SW 1271 (cell line): ENCODE data around the gene SNX25.
"Not testable (repeated sequence)": the region's sequence is repeated elsewhere in the genome, so short reads cannot be mapped to it uniquely, and the experiment has no call there.

ENCODE experiments used
- DNase-seq, 2 experiments: peaks; one replicate each; lab custom pipeline; 2025; lab: John Stamatoyannopoulos, UW

SNX25 gene

DNA sequence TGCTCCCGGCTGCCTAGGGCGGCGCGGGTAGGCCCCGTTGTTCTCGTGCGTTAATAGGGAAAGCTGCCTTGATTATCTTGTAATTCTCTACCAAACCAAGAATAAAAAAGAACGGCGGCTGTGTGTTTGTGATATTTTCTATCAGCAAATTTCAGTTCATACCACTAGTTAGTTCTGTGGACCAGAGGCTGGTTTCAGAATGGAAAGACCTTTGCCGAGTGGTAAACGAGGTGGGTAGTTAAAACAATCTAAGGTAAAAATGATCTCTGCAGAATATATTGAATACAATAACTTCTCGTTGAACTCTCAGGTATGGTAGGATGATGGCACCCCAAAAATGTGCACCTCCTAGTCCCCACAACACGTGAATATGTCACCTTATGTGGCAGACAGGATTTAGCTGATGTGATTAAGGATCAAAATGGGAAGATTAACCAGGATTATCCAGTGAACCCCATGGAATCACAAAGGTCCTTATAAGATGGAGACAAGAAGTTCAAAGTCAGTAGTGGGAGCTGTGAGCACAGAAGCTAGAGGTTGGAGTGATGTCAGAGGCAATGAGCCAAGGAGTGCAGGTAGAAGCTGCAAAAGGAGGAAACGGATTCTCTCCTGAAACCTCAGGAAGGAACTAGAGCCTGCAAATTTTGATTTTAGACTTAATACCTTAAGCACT is 5.0 kb upstream of the SNX25 start:
- DNase-seq = no peak

DNA sequence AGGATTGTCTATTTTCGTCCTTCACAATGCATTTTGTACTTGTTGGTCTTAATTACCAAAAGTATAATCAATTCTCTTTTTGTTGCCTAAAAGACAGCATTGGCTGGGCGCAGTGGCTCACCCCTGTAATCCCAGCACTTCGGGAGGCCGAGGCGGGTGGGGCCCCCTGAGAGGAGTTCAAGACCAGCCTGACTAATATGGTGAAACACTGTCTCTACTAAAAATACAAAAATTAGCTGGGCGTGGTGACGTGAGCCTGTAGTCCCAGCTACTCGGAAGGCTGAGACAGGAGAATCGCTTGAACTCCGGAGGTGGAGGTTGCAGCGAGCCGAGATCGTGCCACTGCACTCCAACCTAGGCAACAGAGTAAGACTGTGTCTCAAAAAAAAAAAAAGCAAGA is 4.3 kb upstream of the SNX25 start:
- not testable (repeated sequence) for DNase-seq

GRCh38 chr4:185205697-185206342 is 3.6 kb upstream of the SNX25 start:
- no peak for DNase-seq

DNA sequence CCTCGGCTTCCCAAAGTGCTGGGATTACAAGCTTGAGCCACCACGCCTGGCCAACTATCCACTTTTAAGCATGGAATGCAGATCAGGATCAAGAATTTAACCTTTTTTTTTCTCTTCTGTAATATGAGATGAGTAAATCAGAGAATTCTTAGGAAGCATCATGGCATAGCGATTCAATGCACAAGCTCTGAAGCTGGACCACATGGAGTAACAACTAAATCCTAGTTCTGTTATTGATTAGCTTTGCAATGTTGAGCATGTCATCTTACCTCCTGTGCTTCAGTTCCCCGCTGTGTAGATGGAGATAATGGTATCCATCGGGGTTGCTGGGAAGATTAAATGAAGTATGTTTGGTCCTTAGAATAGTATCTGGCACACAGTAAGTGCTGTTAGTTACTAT is 1.9 kb upstream of the SNX25 start:
- no peak for DNase-seq

DNA sequence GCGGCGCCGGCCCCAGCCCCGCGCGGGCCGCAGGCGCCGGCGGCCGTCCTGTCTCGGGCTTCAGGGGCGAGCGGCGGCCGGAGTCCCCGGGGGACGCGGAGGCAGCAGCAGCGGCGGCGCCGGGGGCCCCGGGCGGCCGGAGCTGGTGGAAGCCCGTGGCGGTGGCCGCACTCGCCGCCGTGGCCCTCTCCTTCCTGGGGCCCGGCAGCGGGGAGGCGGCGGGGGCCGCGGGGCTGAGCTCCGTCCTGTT is 379 bp downstream of the SNX25 start:
- not testable (repeated sequence) for DNase-seq

GRCh38 chr4:185210102-185210981 is 944 bp downstream of the SNX25 start:
- DNase-seq = no peak

DNA sequence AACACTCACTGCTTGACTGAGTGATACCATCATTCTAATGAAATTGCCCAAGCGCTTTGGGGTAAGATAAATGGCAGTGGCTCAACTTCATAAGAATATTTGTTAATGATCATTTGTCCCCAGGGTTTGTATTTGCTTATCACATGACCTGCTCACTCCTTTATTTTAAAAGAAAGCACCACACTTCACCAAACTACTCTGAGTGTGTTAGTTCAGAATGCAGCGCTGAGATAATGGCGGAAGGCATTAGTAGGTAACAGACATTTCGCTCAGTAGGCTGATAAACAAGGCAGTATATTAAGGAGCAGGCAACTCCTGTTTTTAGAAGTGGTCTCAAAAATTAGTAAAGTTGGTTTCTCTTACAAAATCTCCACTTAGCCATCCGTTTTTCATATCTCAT is 1.6 kb downstream of the SNX25 start:
- DNase-seq = no peak

DNA sequence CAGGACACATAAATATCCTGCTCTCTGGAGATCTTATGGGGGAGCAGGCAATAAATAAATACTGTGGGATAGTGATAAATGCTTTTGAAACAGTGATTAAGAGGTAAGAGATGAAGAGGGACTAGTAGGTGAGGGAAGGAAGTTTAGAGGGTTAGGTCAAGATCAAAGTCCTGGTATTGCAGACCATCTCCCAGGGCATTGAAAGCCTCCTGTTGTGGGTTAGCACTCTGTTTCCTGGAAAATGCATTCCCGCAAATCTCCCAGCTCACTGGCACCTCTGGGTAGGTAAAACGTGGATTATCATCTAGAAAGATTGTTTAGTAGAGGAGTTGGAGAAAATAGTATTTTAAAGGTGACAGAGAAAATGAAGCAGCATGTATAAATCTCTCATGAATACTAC is 2.2 kb downstream of the SNX25 start:
- DNase-seq = no peak

DNA sequence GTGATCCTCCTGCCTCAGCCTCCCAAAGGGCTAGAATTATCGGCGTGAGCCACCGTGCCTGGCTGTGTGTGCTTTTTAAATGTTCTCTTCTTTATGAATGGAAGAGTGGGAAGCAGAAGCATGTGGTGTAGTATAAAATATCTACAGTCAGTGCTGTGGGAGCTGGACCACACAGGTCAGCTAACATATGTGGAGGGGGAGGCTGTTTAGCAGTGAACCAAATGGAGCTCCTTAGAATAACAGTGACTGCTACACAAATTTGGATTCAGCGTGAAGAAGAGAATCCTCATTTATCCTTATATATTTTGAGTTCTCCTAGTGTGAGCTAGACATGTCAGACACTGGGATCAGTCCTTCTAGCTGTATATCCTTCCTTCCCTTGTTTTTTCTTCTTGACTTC is 3.2 kb downstream of the SNX25 start:
- no peak for DNase-seq

- no peak for DNase-seq
Observed at GRCh38 chr4:185213877-185214276, 4.5 kb downstream of the SNX25 start.

- no peak for DNase-seq
Observed at GRCh38 chr4:185215261-185215660, 5.9 kb downstream of the SNX25 start.

DNA sequence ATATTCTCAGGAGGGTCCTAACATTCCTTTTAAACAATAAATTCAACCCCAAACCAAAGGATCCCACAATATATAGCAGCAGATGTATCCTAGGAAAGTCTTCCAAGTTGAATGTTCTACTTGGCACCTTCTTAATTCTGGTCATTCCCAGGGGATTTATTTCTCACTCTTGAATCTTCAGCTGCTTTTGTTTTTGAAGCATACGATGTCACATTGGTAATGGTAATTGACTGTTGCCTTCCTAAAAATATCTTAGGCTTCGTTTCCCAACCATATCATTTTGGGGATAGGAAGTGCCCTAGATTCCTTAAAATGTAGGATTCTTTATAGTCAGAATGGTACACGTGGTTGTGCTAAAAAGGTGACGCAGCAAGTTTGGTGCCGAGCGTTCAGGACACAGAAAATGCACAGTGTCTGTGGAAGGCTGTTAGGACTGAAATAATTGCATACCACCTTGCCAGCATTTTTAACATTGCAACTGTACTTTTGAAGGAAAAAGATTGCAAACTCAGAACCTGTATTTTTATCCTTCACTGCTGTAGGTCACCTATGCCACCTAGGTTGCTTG is 8.1 kb downstream of the SNX25 start:
- no peak for DNase-seq

- DNase-seq = no peak
Observed at GRCh38 chr4:185218312-185218711, 8.9 kb downstream of the SNX25 start.

- DNase-seq = no peak
Observed at GRCh38 chr4:185219551-185220344, 10.3 kb downstream of the SNX25 start.

DNA sequence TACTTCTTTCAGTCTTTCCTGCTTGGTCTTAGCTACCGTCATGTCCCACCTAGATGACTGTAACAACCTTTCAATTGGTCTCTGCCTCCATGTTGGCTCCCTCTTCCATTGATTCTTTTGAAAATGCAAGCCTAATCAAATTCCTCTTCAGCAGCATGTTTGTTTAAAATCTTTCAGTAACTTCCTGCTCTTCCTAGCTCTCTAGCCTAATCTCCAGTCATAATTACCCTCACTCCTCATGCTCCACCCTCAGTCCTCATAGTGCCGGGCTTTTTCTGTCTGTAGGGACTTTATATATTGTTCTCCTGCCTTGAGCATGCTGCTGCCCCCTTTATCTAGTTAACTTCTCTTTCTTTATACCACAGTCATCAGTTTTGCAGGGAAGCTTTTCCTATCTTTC is 12.1 kb downstream of the SNX25 start:
- no peak for DNase-seq

DNA sequence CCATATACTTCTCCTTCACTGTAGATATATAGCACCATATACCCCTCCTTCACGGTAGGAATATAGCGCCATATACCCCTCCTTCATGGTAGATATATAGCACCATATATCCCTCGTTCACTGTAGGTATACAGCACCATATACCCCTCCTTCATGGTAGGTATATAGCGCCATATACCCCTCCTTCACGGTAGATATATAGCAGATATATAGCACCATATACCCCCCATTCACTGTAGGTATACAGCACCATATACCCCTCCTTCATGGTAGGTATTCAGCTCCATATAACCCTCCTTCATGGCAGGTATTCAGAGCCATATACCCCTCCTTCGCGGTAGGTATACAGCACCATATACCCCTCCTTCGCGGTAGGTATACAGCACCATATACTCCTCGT is 12.5 kb downstream of the SNX25 start:
- no peak for DNase-seq

- no peak for DNase-seq
Observed at GRCh38 chr4:185222598-185222997, 13.2 kb downstream of the SNX25 start.

DNA sequence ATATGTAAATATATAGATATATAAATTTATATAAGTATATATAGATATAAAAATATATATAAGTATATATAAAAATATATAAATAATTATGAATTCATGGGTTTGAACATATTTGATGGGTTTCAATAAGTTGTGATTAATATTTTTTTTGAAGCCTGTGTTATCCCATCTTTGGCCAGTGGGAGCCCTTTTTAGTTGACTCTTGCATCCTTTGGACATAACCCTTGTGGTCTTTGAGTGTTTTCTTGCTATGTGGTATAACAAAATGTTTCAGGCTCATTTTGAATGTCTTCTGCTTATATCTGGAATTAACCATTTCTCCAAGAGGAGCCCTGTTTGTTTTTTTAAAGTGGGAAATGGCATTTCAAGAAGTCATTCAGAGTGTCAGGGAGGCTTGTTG is 15.2 kb downstream of the SNX25 start:
- DNase-seq = no peak

GRCh38 chr4:185225940-185226339 is 16.5 kb downstream of the SNX25 start:
- no peak for DNase-seq

DNA sequence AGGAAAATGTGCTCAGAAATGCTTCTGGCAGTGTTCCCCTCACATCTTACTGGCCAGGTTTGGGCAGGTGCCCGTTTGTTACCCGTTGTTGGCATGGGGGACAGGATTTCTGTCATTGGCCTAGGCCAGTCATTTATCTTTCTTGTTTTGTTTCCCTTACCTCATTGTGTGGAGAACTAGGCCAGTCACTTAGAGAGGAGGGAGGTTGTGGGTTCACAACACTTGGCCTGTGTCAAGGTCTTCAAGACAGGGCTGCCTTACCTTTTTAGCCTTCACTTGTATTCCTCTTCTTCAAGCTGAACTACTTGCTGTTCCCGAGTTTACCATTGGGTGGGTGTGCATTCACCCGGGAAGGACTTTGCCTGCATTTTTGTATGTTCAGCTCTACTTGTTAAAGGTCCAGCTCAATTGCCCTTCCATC is 17.7 kb downstream of the SNX25 start:
- no peak for DNase-seq

DNA sequence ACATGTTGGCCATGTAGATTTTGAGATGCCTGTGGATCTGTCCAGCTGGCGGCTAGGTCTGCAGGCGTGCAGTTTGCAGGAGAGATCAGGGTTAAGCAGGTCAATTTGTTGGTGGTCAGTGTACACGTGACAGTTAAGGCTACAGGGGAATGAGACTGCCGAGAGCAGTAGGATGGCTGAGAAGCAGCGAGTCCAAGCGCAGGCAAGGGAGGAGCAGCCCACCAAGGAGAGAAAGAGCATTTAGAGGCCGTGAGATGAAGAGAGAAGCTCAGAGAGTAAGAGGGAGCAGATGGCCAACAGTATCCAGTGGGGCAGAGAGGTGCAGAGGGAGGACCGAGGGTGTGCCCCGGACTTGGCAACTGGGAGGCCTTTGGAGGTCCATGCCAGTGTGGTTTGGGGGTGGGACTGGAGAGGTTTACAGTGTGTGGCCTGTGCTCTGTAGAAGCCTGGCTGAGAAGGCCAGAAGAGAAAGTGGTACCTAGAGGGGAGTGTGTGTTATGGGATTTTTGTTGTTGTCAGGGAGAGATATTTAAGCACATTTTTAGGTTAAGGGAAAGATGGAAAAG is 18.4 kb downstream of the SNX25 start:
- DNase-seq = no peak
